ENCODE results near the gene VPS37D. TPM values are rescaled to one million over a fixed set of nuclear protein-coding genes. Genes with fewer than 3 reads are reported as not detected.

VPS37D gene
- total RNA-seq, 1 donor from 2014 or later = 15.6 TPM

- TF ChIP-seq CTCF (IDR thresholded peaks at IDR 0.05; ENCODE audit: unreplicated experiment) = no peak
- Mint-ChIP-seq H3K36me3 (ENCODE audit: insufficient read depth) (no peaks in the 10 kb centered on the region), H3K4me3 (ENCODE audit: low read depth) (no peak overlapping the region), H3K9me3 (ENCODE audit: low read depth) (no peaks in the 10 kb centered on the region), H3K27me3 (peaks cover 39% of the 10 kb centered on the region), H3K4me1 (ENCODE audit: low read depth) (peaks cover under 1% of the 10 kb centered on the region), H3K27ac (no peak overlapping the region)
- no peak for DNase-seq (ENCODE audit: low spot score, unreplicated experiment)
These were observed 39.1 kb upstream of the VPS37D start for GRCh38 chr7:73628504-73628903.

- DNase-seq (ENCODE audit: low spot score, unreplicated experiment) = no peak
- Mint-ChIP-seq H3K4me1 (ENCODE audit: low read depth) (no peaks in the 10 kb centered on the region), H3K9me3 (ENCODE audit: low read depth) (no peaks in the 10 kb centered on the region), H3K27ac (no peak overlapping the region), H3K27me3 (peaks cover 44% of the 10 kb centered on the region), H3K36me3 (ENCODE audit: insufficient read depth) (no peaks in the 10 kb centered on the region), H3K4me3 (ENCODE audit: low read depth) (no peak overlapping the region)
- no peak for TF ChIP-seq CTCF (IDR thresholded peaks at IDR 0.05; ENCODE audit: unreplicated experiment)
These were observed 36.1 kb upstream of the VPS37D start for GRCh38 chr7:73631558-73631957.

GRCh38 chr7:73633323-73633722, 34.3 kb upstream of the VPS37D start:
- no peaks in the 10 kb centered on the region for H3K9me3 Mint-ChIP-seq (ENCODE audit: low read depth)
- H3K27me3 Mint-ChIP-seq = peaks cover 34% of the 10 kb centered on the region
- H3K4me3 Mint-ChIP-seq (ENCODE audit: low read depth) = no peak overlapping the region
- DNase-seq (ENCODE audit: low spot score, unreplicated experiment) = no peak
- H3K27ac Mint-ChIP-seq = no peak overlapping the region
- no peaks in the 10 kb centered on the region for H3K4me1 Mint-ChIP-seq (ENCODE audit: low read depth)
- H3K36me3 Mint-ChIP-seq (ENCODE audit: insufficient read depth) = no peaks in the 10 kb centered on the region
- TF ChIP-seq CTCF (IDR thresholded peaks at IDR 0.05; ENCODE audit: unreplicated experiment) = no peak

GRCh38 chr7:73633844-73634243, 33.8 kb upstream of the VPS37D start:
- H3K36me3 Mint-ChIP-seq (ENCODE audit: insufficient read depth) = no peaks in the 10 kb centered on the region
- no peak for DNase-seq (ENCODE audit: low spot score, unreplicated experiment)
- no peak overlapping the region for H3K27ac Mint-ChIP-seq
- H3K4me3 Mint-ChIP-seq (ENCODE audit: low read depth) = no peak overlapping the region
- peaks cover 29% of the 10 kb centered on the region for H3K27me3 Mint-ChIP-seq
- TF ChIP-seq CTCF (IDR thresholded peaks at IDR 0.05; ENCODE audit: unreplicated experiment) = no peak
- H3K9me3 Mint-ChIP-seq (ENCODE audit: low read depth) = no peaks in the 10 kb centered on the region
- no peaks in the 10 kb centered on the region for H3K4me1 Mint-ChIP-seq (ENCODE audit: low read depth)

- no peaks in the 10 kb centered on the region for H3K4me1 Mint-ChIP-seq (ENCODE audit: low read depth)
- no peak for DNase-seq (ENCODE audit: low spot score, unreplicated experiment)
- H3K4me3 Mint-ChIP-seq (ENCODE audit: low read depth) = no peak overlapping the region
- no peak overlapping the region for H3K27ac Mint-ChIP-seq
- H3K9me3 Mint-ChIP-seq (ENCODE audit: low read depth) = no peaks in the 10 kb centered on the region
- H3K27me3 Mint-ChIP-seq = peaks cover 24% of the 10 kb centered on the region
- TF ChIP-seq CTCF (IDR thresholded peaks at IDR 0.05; ENCODE audit: unreplicated experiment) = no peak
- H3K36me3 Mint-ChIP-seq (ENCODE audit: insufficient read depth) = no peaks in the 10 kb centered on the region
These were observed 32.0 kb upstream of the VPS37D start for GRCh38 chr7:73635428-73636200.
